PC-3 (cell line): ENCODE measurements around the gene CROCC. TPM values are rescaled to one million over a fixed set of nuclear protein-coding genes. Genes with fewer than 3 reads are reported as not detected.

Experiments used
- ATAC-seq: fragments of 200-7000 bp; cut with Tn5 transposase; 2 replicates; pipeline ENCODE4 v1.9.1; 2020; ENCODE audit warnings: mild to moderate bottlenecking, moderate library complexity
- BruUV-seq: library from RNA; stranded (reverse); fragments of 400-500 nt; replicated peaks from 2 replicates; lab custom pipeline; 2021; lab: Mats Ljungman, UMichigan
- CTCF ChIA-PET: fragments of 300-600 bp; sonication (Branson Sonifier 250); formaldehyde crosslinking; loops from one replicate; lab custom pipeline; 2022; ENCODE audit warnings: antibody characterized with exemption; lab: Charles Lee
- POLR2A ChIA-PET: fragments of 300-600 bp; sonication (Branson Sonifier 250); formaldehyde crosslinking; loops from one replicate; lab custom pipeline; 2022; ENCODE audit warnings: antibody characterized with exemption; ENCODE audit not compliant: unreplicated experiment; lab: Charles Lee
- DNase-seq: peaks from one replicate; pipeline ENCODE4 v3.0.0-alpha.2; 2015
- H2AFZ ChIP-seq: fragments of 300-600 bp; sonication (generic); 2 replicates; pipeline ENCODE4 v1.6.0; 2016; ENCODE audit warnings: antibody characterized with exemption, low read length
- H3F3A ChIP-seq: fragments of 300-600 bp; sonication (generic); one replicate; pipeline ENCODE4 v1.6.0; 2017; ENCODE audit warnings: antibody characterized with exemption, low read length, control low read depth, mild to moderate bottlenecking; ENCODE audit not compliant: unreplicated experiment
- H3K27ac ChIP-seq: fragments of 300-600 bp; sonication (generic); 2 replicates; pipeline ENCODE4 v1.5.1; 2016; ENCODE audit warnings: mild to moderate bottlenecking, low read length
- H3K27me3 ChIP-seq: fragments of 300-600 bp; sonication (generic); 2 replicates; pipeline ENCODE4 v1.6.1; 2016; ENCODE audit warnings: low read length, mixed read lengths
- H3K36me3 ChIP-seq: fragments of 300-600 bp; sonication (generic); 2 replicates; pipeline ENCODE4 v1.6.1; 2016; ENCODE audit warnings: low read depth, mixed run types, low read length, mixed read lengths
- H3K4me1 ChIP-seq: fragments of 300-600 bp; sonication (generic); 2 replicates; pipeline ENCODE4 v1.5.1; 2016; ENCODE audit warnings: low read length; ENCODE audit not compliant: insufficient read depth
- H3K4me2 ChIP-seq: fragments of 300-600 bp; sonication (generic); 2 replicates; pipeline ENCODE4 v1.6.0; 2016; ENCODE audit warnings: low read length
- H3K4me3 ChIP-seq: fragments of 300-600 bp; sonication (generic); 2 replicates; pipeline ENCODE4 v1.5.1; 2016; ENCODE audit warnings: mild to moderate bottlenecking, low read length, mixed read lengths
- H3K79me2 ChIP-seq: fragments of 300-600 bp; sonication (generic); 2 replicates; pipeline ENCODE4 v1.6.1; 2017; ENCODE audit warnings: low read length, mixed read lengths
- H3K9ac ChIP-seq: fragments of 300-600 bp; sonication (generic); 2 replicates; pipeline ENCODE4 v1.6.0; 2016; ENCODE audit warnings: mild to moderate bottlenecking, low read length
- H3K9me2 ChIP-seq: fragments of 300-600 bp; sonication (generic); replicated peaks from 2 replicates; pipeline ENCODE4 v1.6.1; 2016; ENCODE audit warnings: mixed run types, low read length, mixed read lengths
- H3K9me3 ChIP-seq: fragments of 300-600 bp; sonication (generic); 2 replicates; pipeline ENCODE4 v1.6.1; 2016; ENCODE audit warnings: low read length, mixed read lengths
- H4K20me1 ChIP-seq: fragments of 300-600 bp; sonication (generic); 2 replicates; pipeline ENCODE4 v1.6.1; 2016; ENCODE audit warnings: low read length, mixed read lengths
- CTCF ChIP-seq: fragments of 300-600 bp; sonication (generic); conservative IDR thresholded peaks from 2 replicates; pipeline ENCODE4 v1.5.1; 2017; ENCODE audit warnings: antibody characterized with exemption, low read depth, mild to moderate bottlenecking, low read length
- EZH2 ChIP-seq: fragments of 300-600 bp; sonication (generic); IDR thresholded peaks from one replicate; pipeline ENCODE4 v1.6.1; 2017; ENCODE audit warnings: antibody characterized with exemption, mild to moderate bottlenecking, low read length; ENCODE audit not compliant: unreplicated experiment
- EZH2phosphoT487 ChIP-seq: fragments of 300-600 bp; sonication (generic); IDR thresholded peaks from 2 replicates; pipeline ENCODE4 v1.6.1; 2018; ENCODE audit warnings: mild to moderate bottlenecking, antibody characterized with exemption, low read length, borderline replicate concordance
- intact Hi-C: fragments of 100-400 bp; cut with micrococcal nuclease; formaldehyde crosslinking; loops from 2 replicates; pipeline ENCODE4 v1.9.0; 2023
- total RNA-seq: library from RNA; depleted of rRNA; stranded (reverse); fragments of >200 nt; gene quantifications from 2 replicates; pipeline ENCODE4 v1.2.3, GENCODE V29; 2014

CROCC gene
- total RNA-seq, 1 experiment from 2014 or later = 24.6 TPM

GRCh38 chr1:16968372-16968771 is 46.6 kb downstream of the CROCC start:
- H3K27ac ChIP-seq = no peak overlapping the region
- no peak for DNase-seq

GRCh38 chr1:16969057-16969611 is 47.4 kb downstream of the CROCC start:
- no peaks in the 10 kb centered on the region for H4K20me1 ChIP-seq
- DNase-seq = no peak
- POLR2A ChIA-PET = no interaction called here
- TF ChIP-seq CTCF (no peak), EZH2phosphoT487 (no peak), EZH2 (no peak)
- H3K36me3 ChIP-seq = no peaks in the 10 kb centered on the region
- no peaks in the 10 kb centered on the region for H3K9me3 ChIP-seq
- H3K4me2 ChIP-seq = no peak overlapping the region
- no peaks in the 10 kb centered on the region for H3F3A ChIP-seq
- BruUV-seq = no TSS peak
- no peak overlapping the region for H3K4me3 ChIP-seq
- no peak overlapping the region for H3K27ac ChIP-seq
- no peak overlapping the region for H3K9ac ChIP-seq
- H2AFZ ChIP-seq = no peak overlapping the region
- no peaks in the 10 kb centered on the region for H3K4me1 ChIP-seq
- no peaks in the 10 kb centered on the region for H3K79me2 ChIP-seq
- H3K27me3 ChIP-seq = no peaks in the 10 kb centered on the region
- CTCF ChIA-PET = no interaction called here
- no peaks in the 10 kb centered on the region for H3K9me2 ChIP-seq
- intact Hi-C loops = no loop called here
- ATAC-seq = no peak

More at GRCh38 chr1:16968372-16968771, 46.6 kb downstream of the CROCC start:
- Histone ChIP-seq H3K9me3 (no peaks in the 10 kb centered on the region), H2AFZ (no peak overlapping the region), H3K4me1 (no peaks in the 10 kb centered on the region), H3K27me3 (no peaks in the 10 kb centered on the region), H4K20me1 (no peaks in the 10 kb centered on the region), H3K9me2 (no peaks in the 10 kb centered on the region), H3K9ac (no peak overlapping the region), H3K79me2 (no peaks in the 10 kb centered on the region), H3K36me3 (no peaks in the 10 kb centered on the region), H3K4me3 (no peak overlapping the region), H3K4me2 (no peak overlapping the region), H3F3A (no peaks in the 10 kb centered on the region)
- CTCF ChIA-PET = no interaction called here
- BruUV-seq = no TSS peak
- intact Hi-C loops = no loop called here
- TF ChIP-seq EZH2 = no peak
- no peak for TF ChIP-seq CTCF
- no peak for TF ChIP-seq EZH2phosphoT487
- ATAC-seq = no peak
- POLR2A ChIA-PET = no interaction called here

- H4K20me1 ChIP-seq = no peaks in the 10 kb centered on the region
- BruUV-seq = no TSS peak
- H3K9ac ChIP-seq = no peak overlapping the region
- H3F3A ChIP-seq = no peaks in the 10 kb centered on the region
- ATAC-seq = no peak
- no peaks in the 10 kb centered on the region for H3K79me2 ChIP-seq
- H3K4me1 ChIP-seq = no peaks in the 10 kb centered on the region
- no peak for TF ChIP-seq EZH2
- TF ChIP-seq CTCF = no peak
- TF ChIP-seq EZH2phosphoT487 = no peak
- no peak overlapping the region for H3K27ac ChIP-seq
- no peak overlapping the region for H3K4me3 ChIP-seq
- ChIA-PET POLR2A (no interaction called here), CTCF (no interaction called here)
- H3K9me3 ChIP-seq = no peaks in the 10 kb centered on the region
- H3K27me3 ChIP-seq = no peaks in the 10 kb centered on the region
- H2AFZ ChIP-seq = no peak overlapping the region
- intact Hi-C loops = no loop called here
- H3K36me3 ChIP-seq = no peaks in the 10 kb centered on the region
- DNase-seq = no peak
- no peaks in the 10 kb centered on the region for H3K9me2 ChIP-seq
- no peak overlapping the region for H3K4me2 ChIP-seq
Observed at GRCh38 chr1:16969651-16970050, 47.9 kb downstream of the CROCC start.
